ENCODE data around the gene CD180. TPM values are rescaled to one million over a fixed set of nuclear protein-coding genes. Genes with fewer than 3 reads are reported as not detected.
A peak's percentile ranks its signal among the peaks of the same experiment; 100 is the strongest.

CD180 gene
- total and polyA plus RNA-seq, 9 of the 15 experiments (the other 6 are each of a cell fraction or from before 2014, with no cell fraction given): 0.01 to 0.07 TPM; not detected in 7

GRCh38 chr5:67215519-67216471, 19.2 kb upstream of the CD180 start (continued):
- TF ChIP-seq ATF2 (CRISPR knock-in tag; IDR thresholded peaks at IDR 0.05) (no peak), TSHZ1 (CRISPR knock-in tag; IDR thresholded peaks at IDR 0.05) (no peak), CLOCK (CRISPR knock-in tag; IDR thresholded peaks at IDR 0.05; ENCODE audit: borderline replicate concordance) (no peak), STAG1 (CRISPR knock-in tag; IDR thresholded peaks at IDR 0.05; ENCODE audit: borderline replicate concordance) (no peak), ZNF639 (CRISPR knock-in tag; conservative IDR thresholded peaks at IDR 0.05 in 1 of 2, IDR thresholded peaks at IDR 0.05 in 1 of 2) (0 out of 4 replicates have a peak, but pooled peaks of 1 of the 2 experiments have one; percentile 29), ZNF398 (CRISPR knock-in tag; IDR thresholded peaks at IDR 0.05) (no peak), ZBED1 (IDR thresholded peaks at IDR 0.05) (no peak), ATF3 (IDR thresholded peaks at IDR 0.05) (no peak), ATF3 (CRISPR knock-in tag; conservative IDR thresholded peaks at IDR 0.05) (no peak), ELK3 (CRISPR knock-in tag; IDR thresholded peaks at IDR 0.05) (no peak), ZNF311 (CRISPR knock-in tag; IDR thresholded peaks at IDR 0.05) (no peak)

All from K562 (cell line).